Measurements from ENCODE around the gene TNFRSF4. TPM values are rescaled to one million over a fixed set of nuclear protein-coding genes. Genes with fewer than 3 reads are reported as not detected.

Gene TNFRSF4
- total RNA-seq, 6 experiments from 2014 or later, result 0.17 TPM; not detected in 5

DNA sequence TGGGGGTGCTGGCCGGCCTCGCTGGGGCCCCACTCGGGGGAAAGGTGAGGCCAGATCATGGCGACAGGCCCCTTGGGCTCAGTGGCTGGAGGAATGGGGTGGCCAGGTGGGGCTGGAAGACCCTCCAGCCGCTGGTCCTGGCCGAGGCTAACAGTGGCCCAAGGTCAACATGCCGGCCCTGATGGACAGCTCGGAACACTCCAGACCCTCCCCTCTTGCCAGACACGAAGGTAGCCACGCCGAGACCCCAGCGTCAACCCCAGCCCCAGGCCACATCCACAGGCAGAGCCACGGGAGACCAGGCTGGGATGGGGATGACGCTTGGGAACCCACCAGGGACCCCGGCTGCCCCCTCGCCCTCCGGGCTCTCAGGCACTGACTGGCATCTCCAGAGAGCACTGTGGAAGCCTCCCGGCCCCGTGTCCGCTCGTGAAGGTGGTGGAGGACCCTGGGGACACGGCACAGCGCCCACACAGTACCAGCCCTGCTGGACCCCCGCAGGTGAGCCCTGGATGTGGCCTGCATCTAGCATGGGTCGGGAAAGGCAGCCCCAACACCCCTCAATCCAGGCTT is 33.5 kb upstream of the TNFRSF4 start:
- TF ChIP-seq, protein P1, sequence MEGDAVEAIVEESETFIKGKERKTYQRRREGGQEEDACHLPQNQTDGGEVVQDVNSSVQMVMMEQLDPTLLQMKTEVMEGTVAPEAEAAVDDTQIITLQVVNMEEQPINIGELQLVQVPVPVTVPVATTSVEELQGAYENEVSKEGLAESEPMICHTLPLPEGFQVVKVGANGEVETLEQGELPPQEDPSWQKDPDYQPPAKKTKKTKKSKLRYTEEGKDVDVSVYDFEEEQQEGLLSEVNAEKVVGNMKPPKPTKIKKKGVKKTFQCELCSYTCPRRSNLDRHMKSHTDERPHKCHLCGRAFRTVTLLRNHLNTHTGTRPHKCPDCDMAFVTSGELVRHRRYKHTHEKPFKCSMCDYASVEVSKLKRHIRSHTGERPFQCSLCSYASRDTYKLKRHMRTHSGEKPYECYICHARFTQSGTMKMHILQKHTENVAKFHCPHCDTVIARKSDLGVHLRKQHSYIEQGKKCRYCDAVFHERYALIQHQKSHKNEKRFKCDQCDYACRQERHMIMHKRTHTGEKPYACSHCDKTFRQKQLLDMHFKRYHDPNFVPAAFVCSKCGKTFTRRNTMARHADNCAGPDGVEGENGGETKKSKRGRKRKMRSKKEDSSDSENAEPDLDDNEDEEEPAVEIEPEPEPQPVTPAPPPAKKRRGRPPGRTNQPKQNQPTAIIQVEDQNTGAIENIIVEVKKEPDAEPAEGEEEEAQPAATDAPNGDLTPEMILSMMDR (IDR thresholded peaks at IDR 0.05), result no peak
- Mint-ChIP-seq H3K9me3 (no peaks in the 10 kb centered on the region), H3K4me3 (no peak overlapping the region), H3K36me3 (ENCODE audit: low read depth) (peaks cover under 1% of the 10 kb centered on the region; the same call in 1 of the 2 replicates), H3K27me3 (ENCODE audit: insufficient read depth) (peaks cover 2% of the 10 kb centered on the region; the same call in 1 of the 2 replicates), H3K4me1 (ENCODE audit: low read depth) (no peaks in the 10 kb centered on the region), H3K27ac (no peak overlapping the region)
- DNase-seq, result no peak

DNA sequence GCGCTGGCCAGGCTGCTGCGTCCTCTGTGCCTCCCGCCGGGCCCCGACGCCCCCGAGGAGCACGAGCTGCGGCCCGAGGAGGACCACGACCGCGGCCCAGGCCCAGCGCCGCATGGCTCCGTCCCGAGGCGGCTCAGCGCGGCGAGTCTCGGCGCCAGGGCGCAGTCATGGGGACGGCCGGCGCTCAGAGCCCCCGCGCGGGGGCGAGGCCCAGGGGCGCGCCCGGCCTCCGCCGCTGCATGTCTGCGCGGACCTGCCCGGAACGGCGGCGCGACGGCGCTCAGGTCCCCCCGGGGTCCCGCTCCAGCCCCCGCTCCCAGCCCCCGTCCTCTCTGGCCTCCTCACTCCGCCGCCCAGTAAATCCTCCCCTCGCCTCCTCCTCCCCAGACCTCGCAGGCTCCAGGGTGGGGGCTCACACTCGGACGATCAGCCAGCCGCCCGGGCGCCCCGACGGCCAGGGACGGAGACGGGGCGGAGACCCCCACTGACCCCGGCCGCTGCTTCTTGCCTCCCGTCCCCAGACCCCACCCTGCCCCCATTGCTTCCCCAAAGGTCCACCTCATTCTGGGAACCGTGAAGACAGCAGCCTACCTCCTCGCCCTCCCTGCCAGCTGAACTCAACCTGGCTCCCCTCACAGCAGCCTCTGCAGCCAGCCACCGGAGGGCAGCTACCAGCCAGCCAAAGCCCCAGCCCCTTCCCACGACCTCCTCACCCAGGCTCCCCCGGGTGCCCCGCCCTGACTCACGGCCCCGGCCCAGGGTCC is 32.8 kb upstream of the TNFRSF4 start, which contains the start of gene C1QTNF12:
Gene C1QTNF12, minus strand, starts transcription at position 146 of the 764 bp plus-strand sequence. Its CDS starts 32 bp downstream, at position 114.
- H3K4me3 Mint-ChIP-seq, result no peak within 1 kb of the TSS
- no peaks in the 10 kb centered on the region for H3K4me1 Mint-ChIP-seq (ENCODE audit: low read depth)
- H3K9me3 Mint-ChIP-seq, result no peaks in the 10 kb centered on the region
- TF ChIP-seq, protein P1 (IDR thresholded peaks at IDR 0.05), result no peak
- no peak for DNase-seq
- H3K27ac Mint-ChIP-seq, result no peak within 1 kb of the TSS
- H3K36me3 Mint-ChIP-seq (ENCODE audit: low read depth), result no peaks in the 10 kb centered on the region
- peaks cover 2% of the 10 kb centered on the region; the same call in 1 of the 2 replicates for H3K27me3 Mint-ChIP-seq (ENCODE audit: insufficient read depth)

DNA sequence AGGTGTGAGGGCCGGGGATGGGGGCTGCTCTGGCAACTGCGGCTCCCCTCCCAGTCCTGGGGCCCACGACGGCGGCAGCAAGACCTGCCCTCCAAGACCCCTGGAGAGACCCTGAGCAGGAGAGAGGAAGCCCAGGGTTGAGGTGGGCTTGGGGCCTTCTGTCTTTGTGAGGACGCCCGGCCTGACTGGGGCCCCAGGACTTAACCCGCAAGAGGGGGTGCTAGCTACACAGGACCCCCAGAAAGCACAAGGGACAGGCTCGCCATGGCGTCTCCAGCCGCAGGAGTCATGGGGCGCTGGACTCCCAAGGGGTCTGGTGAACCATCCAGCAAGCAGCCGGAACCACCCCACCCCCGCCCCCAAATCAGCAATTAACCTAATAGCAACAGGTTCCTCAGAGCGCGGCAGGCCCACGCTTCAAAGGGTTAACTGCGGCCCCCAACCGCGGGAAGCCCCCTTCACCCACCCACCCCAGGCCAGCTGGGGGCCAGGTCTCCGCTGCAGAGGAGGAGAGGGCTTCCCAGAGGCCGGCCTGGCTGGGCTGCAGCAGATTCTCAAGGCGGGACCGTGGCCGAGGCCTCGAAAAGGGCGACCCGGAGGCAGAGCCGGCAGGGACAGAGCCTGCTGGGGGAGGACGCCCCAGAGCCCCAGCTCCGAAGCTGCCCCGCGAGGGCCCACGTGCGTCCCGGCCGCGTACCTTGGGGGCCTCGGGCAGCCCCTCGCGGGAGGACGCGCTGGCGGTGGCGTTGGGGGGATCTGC is 32.0 kb upstream of the TNFRSF4 start:
- H3K9me3 Mint-ChIP-seq, result no peaks in the 10 kb centered on the region
- H3K27me3 Mint-ChIP-seq (ENCODE audit: insufficient read depth), result peaks cover under 1% of the 10 kb centered on the region; the same call in 1 of the 2 replicates

DNA sequence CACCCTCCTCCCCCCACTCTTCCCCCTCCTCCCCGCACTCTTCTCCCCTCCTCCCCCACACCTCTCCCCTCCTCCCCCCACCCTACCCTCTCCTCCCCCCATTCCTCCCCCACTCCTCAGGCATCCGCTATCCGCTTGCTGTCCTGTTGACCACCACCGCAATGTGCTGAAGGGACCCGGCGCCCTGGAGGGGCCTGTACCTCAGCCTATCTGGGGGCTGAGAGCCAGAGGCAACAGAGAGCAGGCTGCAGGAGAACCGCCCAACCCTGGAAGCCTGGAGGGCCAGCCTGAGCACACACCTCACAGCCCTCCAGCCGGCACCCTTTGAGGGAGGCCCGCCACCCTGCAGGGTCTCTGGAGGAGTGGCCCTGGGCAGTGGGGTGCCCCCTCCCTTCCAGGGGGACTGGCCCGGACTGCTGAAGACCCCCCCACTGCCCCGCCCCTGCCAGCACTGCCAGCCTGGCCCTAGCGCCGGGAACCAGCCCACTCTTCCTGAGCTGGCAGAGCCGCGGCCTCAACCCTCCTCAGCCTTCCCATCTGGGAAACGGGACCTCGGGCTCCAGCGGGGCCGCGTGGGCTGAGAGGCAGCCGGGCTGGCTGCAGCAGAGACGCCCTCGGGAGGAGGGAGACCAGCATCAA is 31.3 kb upstream of the TNFRSF4 start:
- Mint-ChIP-seq H3K27me3 (ENCODE audit: insufficient read depth) (peaks cover 2% of the 10 kb centered on the region; the same call in 1 of the 2 replicates), H3K9me3 (no peaks in the 10 kb centered on the region), H3K27ac (no peak overlapping the region), H3K4me1 (ENCODE audit: low read depth) (no peaks in the 10 kb centered on the region), H3K4me3 (no peak overlapping the region), H3K36me3 (ENCODE audit: low read depth) (no peaks in the 10 kb centered on the region)
- TF ChIP-seq, protein P1 (IDR thresholded peaks at IDR 0.05), result no peak
- no peak for DNase-seq

More for the DNA sequence above, 32.0 kb upstream of the TNFRSF4 start:
- H3K4me1 Mint-ChIP-seq (ENCODE audit: low read depth), result no peaks in the 10 kb centered on the region
- no peaks in the 10 kb centered on the region for H3K36me3 Mint-ChIP-seq (ENCODE audit: low read depth)
- no peak for DNase-seq
- H3K4me3 Mint-ChIP-seq, result no peak overlapping the region
- no peak overlapping the region for H3K27ac Mint-ChIP-seq
- TF ChIP-seq, protein P1 (IDR thresholded peaks at IDR 0.05), result no peak

DNA sequence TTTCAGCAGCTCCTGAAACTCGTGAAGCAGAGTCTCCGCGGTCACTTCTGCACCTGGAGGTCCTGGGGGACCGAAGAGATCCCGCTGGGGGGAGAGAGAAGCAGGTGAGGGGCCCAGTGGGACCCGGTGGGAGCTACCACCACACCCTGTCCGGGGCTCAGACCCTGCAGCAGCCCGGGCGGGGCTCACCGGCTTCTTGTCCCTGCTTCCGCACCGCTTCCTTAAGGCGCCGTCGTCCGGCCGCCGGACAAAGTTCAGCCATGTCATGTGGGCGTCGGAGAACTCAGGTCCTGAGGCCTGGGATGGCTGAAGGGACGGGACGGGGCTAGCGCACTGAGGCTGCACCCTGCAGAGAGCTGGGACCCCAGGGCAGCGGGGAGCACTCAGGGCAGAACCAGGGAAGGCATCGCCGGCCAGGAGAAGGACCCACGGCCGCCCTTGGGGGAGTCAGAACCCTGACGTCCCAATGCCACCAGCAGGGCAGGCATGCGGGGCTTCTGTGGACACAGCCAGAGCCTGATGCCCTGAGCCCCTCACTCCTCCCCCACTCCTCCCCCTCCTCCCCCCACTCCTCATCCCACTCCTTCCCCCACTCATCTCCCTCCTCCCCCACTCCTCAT is 30.3 kb upstream of the TNFRSF4 start:
- TF ChIP-seq, protein P1 (IDR thresholded peaks at IDR 0.05), result no peak
- H3K27ac Mint-ChIP-seq, result no peak overlapping the region
- H3K4me3 Mint-ChIP-seq, result no peak overlapping the region
- H3K4me1 Mint-ChIP-seq (ENCODE audit: low read depth), result no peaks in the 10 kb centered on the region
- peaks cover 4% of the 10 kb centered on the region for H3K27me3 Mint-ChIP-seq (ENCODE audit: insufficient read depth)
- DNase-seq, result no peak
- no peaks in the 10 kb centered on the region for H3K9me3 Mint-ChIP-seq
- no peaks in the 10 kb centered on the region for H3K36me3 Mint-ChIP-seq (ENCODE audit: low read depth)
